ENCODE measurements around the gene PLSCR4. TPM values are rescaled to one million over a fixed set of nuclear protein-coding genes. Genes with fewer than 3 reads are reported as not detected.

The PLSCR4 gene
- total and polyA plus RNA-seq, 9 of the 15 experiments (the other 6 are each of a cell fraction or from before 2014, with no cell fraction given): 0.11 to 0.68 (median 0.21) TPM

GRCh38 chr3:146178006-146178689, 72.8 kb downstream of the PLSCR4 start (continued):
- TF ChIP-seq ZNF395 (CRISPR knock-in tag; IDR thresholded peaks at IDR 0.05) (no peak), ILF3 (IDR thresholded peaks at IDR 0.05; ENCODE audit: borderline replicate concordance) (no peak), RBM25 (IDR thresholded peaks at IDR 0.05; ENCODE audit: low read depth, low read length, severe bottlenecking) (no peak), U2AF1 (optimal IDR thresholded peaks at IDR 0.05; ENCODE audit: low read depth, low read length) (no peak)

- Histone ChIP-seq H4K20me1 (replicated peaks; ENCODE audit: control insufficient read depth, insufficient read depth, low read length) (no peaks in the 10 kb centered on the region), H2AFZ (ENCODE audit: low read depth, low read length) (no peak overlapping the region), H3K4me1 (replicated peaks in 1 of 2; ENCODE audit: control insufficient read depth in 2 of 2, insufficient read depth in 2 of 2, low read length in 2 of 2) (no peaks in the 10 kb centered on the region), H3K27me3 (ENCODE audit: control insufficient read depth in 2 of 2, insufficient read depth in 2 of 2, low read length in 2 of 2) (no peaks in the 10 kb centered on the region), H3K4me2 (ENCODE audit: insufficient read depth, low read length) (no peak overlapping the region), H3K79me2 (ENCODE audit: control insufficient read depth, insufficient read depth, low read length) (no peaks in the 10 kb centered on the region), H3K9ac (ENCODE audit: insufficient read depth in 1 of 2, low read depth in 2 of 2, low read length in 2 of 2) (no peak overlapping the region), H3K27ac (ENCODE audit: extremely low read depth, low read depth, low read length) (no peak overlapping the region), H3K4me3 (no peak overlapping the region), H3K9me1 (ENCODE audit: control insufficient read depth, insufficient read depth, low read length) (no peaks in the 10 kb centered on the region), H3K9me3 (replicated peaks; ENCODE audit: control insufficient read depth, insufficient read depth, low read depth, low read length) (no peaks in the 10 kb centered on the region), H3K36me3 (ENCODE audit: control insufficient read depth, insufficient read depth, low read length) (no peaks in the 10 kb centered on the region)
- no peak for FAIRE-seq
- in situ Hi-C loops (cut with MboI): no loop called here
- TF ChIP-seq ARHGAP35 (IDR thresholded peaks at IDR 0.05; ENCODE audit: partially characterized antibody) (no peak), CEBPG (CRISPR knock-in tag; IDR thresholded peaks at IDR 0.05) (no peak), CEBPG (tag; conservative IDR thresholded peaks at IDR 0.05 in 1 of 2, IDR thresholded peaks at IDR 0.05 in 1 of 2) (no peak), POLR3A (IDR thresholded peaks at IDR 0.05; ENCODE audit: borderline replicate concordance, extremely low read depth, insufficient read depth, insufficient read length) (no peak), ILK (tag; IDR thresholded peaks at IDR 0.05; ENCODE audit: borderline replicate concordance, low read depth) (no peak), RREB1 (CRISPR knock-in tag; IDR thresholded peaks at IDR 0.05) (no peak), NR2C2 (CRISPR knock-in tag; IDR thresholded peaks at IDR 0.05) (no peak), NR2C2 (tag; IDR thresholded peaks at IDR 0.05) (no peak)
- intact Hi-C loops (cut with micrococcal nuclease): no loop called here
- no peak for DNase-seq (ENCODE audit: extremely low read depth in 1 of 4, low spot score in 3 of 4)
- WGBS (ENCODE audit: insufficient coverage, low coverage, missing lambda C conversion rate): 0% methylated on average over 1 of the region's 1 CpG
- ChIA-PET POLR2A (interaction anchor here (0.8 kb wide), 1 partner anchor 15 kb away, joined by 4 read pairs; no protein-coding TSS in a partner anchor), CTCF (ENCODE audit: low intra/inter-chr PET ratio) (no interaction called here)
- BruUV-seq (replicated peaks): no TSS peak
- no peak for ATAC-seq
These were observed 73.4 kb downstream of the PLSCR4 start for GRCh38 chr3:146177519-146177918.
